ENCODE data around the gene GALK1.
A peak's percentile ranks its signal among the peaks of the same experiment; 100 is the strongest.
"Not testable (repeated sequence)": the region's sequence is repeated elsewhere in the genome, so short reads cannot be mapped to it uniquely, and the experiment has no call there.

Gene GALK1

DNA sequence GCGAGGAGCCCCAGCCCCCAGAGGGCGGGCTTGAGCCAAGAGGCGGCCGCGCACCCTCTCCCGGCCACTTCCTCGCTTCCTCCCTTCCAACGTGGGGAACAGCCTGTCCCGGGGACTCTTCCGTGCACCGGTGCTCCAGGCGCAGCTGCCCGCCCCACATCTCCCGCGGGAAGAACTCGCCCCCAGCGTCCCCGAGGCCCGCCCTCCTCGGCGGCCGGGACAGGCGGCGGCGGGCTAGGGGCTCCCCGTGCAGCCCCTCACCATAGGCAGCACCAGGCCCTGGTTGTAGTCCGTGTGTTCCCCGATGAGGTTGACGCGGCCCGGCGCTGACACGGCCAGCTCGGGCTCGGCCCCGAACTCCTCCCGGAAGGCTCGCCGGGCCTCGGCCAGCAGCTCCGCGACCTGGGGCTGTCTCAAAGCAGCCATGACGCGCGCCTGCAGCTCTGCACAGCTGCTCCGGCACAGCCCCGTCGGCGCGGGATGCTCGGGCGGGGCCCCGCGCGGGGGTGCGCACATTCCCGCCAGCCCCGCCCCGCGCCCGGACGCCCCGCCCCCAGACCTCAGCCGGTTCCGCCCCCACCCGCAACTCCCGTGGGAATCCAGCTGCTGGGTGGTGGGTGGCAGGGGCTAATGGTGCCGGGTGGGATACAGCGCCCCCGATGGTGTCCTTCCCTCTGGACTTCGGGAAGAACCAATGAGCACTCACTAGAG, at the start of gene GALK1:
Gene GALK1, minus strand, starts transcription at position 482 of the 711 bp plus-strand sequence. Its CDS starts 56 bp downstream, at position 426.
- Histone ChIP-seq H2AFZ (ENCODE audit: low read depth, low read length) (peak within 1 kb of the TSS; percentile 98), H3K4me1 (ENCODE audit: insufficient read depth, low read length) (peaks cover 9% of the 10 kb centered on the region), H3K36me3 (ENCODE audit: insufficient read depth, low read length) (no peaks in the 10 kb centered on the region), H3K4me3 (ENCODE audit: low read length) (peak within 1 kb of the TSS; percentile 54), H3K27me3 (ENCODE audit: insufficient read depth, low read length) (no peaks in the 10 kb centered on the region), H3K9me3 (ENCODE audit: low read length) (no peaks in the 10 kb centered on the region)

DNA sequence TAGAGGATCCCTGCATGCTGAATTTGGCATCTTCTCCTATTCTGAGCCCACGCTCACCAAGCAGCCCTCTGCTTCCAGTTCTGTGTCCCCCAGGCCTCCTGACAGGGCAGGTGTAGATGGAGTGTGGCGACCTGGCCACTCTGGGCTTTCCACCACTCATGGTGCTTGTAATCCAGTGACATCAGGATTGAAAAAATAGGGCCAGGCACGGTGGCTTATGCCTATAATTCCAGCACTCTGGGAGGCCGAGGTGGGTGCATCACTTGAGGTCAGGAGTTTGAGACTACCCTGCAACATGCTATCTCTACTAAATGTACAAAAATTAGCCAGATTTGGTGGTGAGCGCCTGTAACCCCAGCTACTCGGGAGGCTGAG, 49.0 kb upstream of the GALK1 start:
- Histone ChIP-seq H2AFZ (ENCODE audit: low read depth, low read length) (no peak overlapping the region), H3K4me3 (ENCODE audit: low read length) (no peak overlapping the region), H3K36me3 (ENCODE audit: insufficient read depth, low read length) (peaks cover 85% of the 10 kb centered on the region), H3K4me1 (ENCODE audit: insufficient read depth, low read length) (peaks cover 6% of the 10 kb centered on the region), H3K9me3 (ENCODE audit: low read length) (no peaks in the 10 kb centered on the region), H3K27me3 (ENCODE audit: insufficient read depth, low read length) (no peaks in the 10 kb centered on the region)

DNA sequence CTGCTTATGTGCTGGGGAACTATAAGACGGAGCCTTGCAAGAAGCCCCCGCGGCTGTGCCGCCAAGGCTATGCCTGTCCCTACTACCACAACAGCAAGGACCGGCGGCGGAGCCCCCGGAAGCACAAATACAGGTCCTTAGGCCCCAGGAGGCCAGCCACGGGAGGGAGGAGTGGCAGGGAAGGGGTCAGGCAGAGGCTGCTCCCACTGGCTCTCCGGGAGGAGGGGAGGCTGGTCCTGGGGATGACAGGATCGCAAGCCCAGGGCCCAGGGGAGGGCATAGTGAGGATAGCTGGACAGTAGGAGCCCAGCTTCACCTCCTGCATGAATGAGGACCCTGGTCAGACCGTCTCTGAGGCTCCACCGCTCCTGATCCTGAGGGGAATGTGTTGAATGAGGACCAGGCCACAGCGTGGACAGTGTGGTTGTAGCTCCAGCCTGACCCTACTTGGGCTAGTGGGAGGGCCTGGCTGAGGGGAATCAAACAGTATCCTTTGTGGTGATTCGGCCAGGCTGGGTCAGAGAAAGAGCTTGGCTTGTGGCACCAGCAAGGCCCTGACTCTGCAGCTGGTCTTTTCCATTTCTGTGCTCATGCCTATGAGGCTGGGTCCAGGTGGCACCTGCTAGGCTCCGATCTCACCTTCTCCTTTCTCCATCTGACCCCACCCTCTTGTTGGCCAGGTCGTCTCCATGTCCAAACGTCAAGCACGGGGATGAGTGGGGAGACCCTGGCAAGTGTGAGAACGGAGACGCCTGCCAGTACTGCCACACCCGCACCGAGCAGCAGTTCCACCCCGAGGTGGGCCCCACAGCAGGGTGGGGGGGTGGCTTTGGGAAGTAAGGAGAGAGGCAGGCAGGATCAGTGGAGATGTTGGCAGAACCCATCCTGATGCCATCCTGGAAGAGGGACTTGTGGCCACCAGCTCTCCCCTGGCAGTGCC, 48.4 kb upstream of the GALK1 start:
- Histone ChIP-seq H3K9me3 (ENCODE audit: low read length) (no peaks in the 10 kb centered on the region), H3K27me3 (ENCODE audit: insufficient read depth, low read length) (no peaks in the 10 kb centered on the region), H3K36me3 (ENCODE audit: insufficient read depth, low read length) (peaks cover 78% of the 10 kb centered on the region), H3K4me3 (ENCODE audit: low read length) (no peak overlapping the region), H2AFZ (ENCODE audit: low read depth, low read length) (no peak overlapping the region), H3K4me1 (ENCODE audit: insufficient read depth, low read length) (peaks cover 6% of the 10 kb centered on the region)

DNA sequence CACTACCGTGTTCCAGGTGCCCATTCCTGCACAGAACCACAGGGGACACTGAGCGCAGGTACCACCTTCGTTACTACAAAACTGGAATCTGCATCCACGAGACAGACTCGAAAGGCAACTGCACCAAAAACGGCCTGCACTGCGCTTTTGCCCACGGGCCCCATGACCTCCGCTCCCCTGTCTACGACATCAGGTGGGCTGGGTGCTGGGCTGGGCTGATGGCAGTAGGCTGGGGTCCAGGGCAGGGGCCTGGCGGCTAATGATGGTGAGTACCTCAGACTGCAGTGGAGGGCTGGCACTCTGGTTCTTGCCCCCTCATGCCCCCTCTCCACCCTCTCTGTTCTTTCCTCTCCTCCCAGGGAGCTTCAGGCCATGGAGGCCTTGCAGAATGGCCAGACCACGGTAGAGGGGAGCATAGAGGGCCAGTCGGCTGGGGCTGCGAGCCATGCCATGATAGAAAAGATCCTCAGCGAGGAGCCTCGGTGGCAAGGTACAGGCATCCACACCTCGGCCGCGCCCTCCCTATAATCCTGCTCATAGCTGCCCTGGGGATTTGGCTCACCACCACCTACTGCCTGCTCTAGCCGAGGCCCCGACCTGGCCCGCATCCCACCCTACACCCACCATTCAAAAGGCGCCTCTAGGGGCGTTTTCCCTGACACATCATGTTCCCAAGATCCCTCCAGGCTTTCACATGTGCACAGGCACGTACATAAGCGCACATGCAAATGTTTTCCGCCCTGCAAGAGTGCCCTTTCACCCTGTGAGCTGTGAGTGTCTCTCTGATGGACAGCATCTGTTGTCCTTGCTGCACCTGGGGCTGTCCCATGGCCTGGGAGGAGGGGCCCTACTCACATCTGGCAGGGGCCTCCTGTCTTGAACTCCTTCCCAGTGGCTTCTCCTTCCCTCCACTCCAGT, 47.4 kb upstream of the GALK1 start:
- H3K4me1 ChIP-seq (ENCODE audit: insufficient read depth, low read length) = peaks cover 6% of the 10 kb centered on the region
- H2AFZ ChIP-seq (ENCODE audit: low read depth, low read length) = no peak overlapping the region
- no peaks in the 10 kb centered on the region for H3K9me3 ChIP-seq (ENCODE audit: low read length)
- no peak overlapping the region for H3K4me3 ChIP-seq (ENCODE audit: low read length)
- peaks cover 68% of the 10 kb centered on the region for H3K36me3 ChIP-seq (ENCODE audit: insufficient read depth, low read length)
- H3K27me3 ChIP-seq (ENCODE audit: insufficient read depth, low read length) = no peaks in the 10 kb centered on the region

DNA sequence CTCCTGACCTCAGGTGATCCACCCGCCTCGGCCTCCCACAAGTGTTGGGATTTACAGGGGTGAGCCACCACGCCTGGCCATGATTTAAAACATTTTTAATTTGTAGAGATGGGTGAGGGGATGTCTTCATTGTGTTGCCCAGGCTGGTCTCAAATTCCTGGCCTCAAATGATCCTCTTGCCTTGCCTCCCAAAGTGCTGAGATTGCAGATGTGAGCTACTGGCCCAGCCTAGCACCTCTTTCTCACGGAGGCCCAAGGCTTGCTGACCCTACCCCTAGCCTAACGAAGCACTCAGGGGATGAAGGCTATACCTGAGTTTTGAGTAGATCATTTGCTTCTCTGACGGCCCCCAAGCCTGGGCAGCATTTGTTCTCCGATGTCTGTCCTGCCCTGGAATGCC, 46.2 kb upstream of the GALK1 start:
- Histone ChIP-seq H3K9me3 (ENCODE audit: low read length) (no peaks in the 10 kb centered on the region), H3K27me3 (ENCODE audit: insufficient read depth, low read length) (no peaks in the 10 kb centered on the region), H3K4me3 (ENCODE audit: low read length) (no peak overlapping the region), H3K4me1 (ENCODE audit: insufficient read depth, low read length) (peaks cover 6% of the 10 kb centered on the region), H2AFZ (ENCODE audit: low read depth, low read length) (no peak overlapping the region), H3K36me3 (ENCODE audit: insufficient read depth, low read length) (peaks cover 57% of the 10 kb centered on the region)

DNA sequence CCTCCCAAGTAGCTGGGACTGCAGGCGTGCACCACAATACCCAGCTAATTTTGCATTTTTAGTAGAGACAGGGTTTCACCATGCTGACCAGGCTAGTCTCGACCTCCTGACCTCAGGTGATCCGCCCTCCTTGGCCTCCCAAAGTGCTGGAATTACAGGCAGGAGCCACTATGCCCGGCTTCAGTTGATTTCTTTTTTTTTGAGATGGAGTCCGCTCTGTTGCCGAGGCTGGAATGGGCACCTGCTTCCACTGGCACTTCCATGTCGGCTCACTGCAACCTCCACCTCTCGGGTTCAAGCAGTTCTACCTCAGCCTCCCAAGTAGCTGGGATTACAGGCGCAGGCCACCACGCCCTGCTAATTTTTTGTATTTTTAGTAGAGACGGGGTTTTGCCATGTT, 45.8 kb upstream of the GALK1 start:
- not testable (repeated sequence) for H3K9me3 ChIP-seq (ENCODE audit: low read length); H3K4me3 ChIP-seq (ENCODE audit: low read length); H2AFZ ChIP-seq (ENCODE audit: low read depth, low read length); H3K4me1 ChIP-seq (ENCODE audit: insufficient read depth, low read length); H3K27me3 ChIP-seq (ENCODE audit: insufficient read depth, low read length)
- peaks cover 53% of the 10 kb centered on the region for H3K36me3 ChIP-seq (ENCODE audit: insufficient read depth, low read length)

DNA sequence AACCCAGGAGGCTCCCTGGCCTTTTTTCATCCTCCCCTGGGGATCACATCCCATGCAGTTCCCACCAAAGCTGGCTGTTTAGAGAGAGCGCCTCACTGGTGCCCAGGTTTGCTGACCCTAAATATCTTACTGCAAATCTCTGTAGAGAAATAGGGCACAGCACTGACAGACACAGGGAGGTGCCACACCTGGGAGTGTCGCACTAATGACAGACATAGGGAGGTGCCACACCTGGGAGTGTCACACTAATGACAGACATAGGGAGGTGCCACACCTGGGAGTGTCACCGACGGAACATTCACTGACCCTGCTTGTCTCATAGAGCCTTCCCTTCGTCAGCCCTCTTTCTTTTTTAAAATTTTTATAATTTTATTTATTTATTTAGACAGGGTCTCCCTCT, 45.2 kb upstream of the GALK1 start:
- H3K9me3 ChIP-seq (ENCODE audit: low read length) = no peaks in the 10 kb centered on the region
- H2AFZ ChIP-seq (ENCODE audit: low read depth, low read length) = no peak overlapping the region
- H3K4me1 ChIP-seq (ENCODE audit: insufficient read depth, low read length) = peaks cover 6% of the 10 kb centered on the region
- no peak overlapping the region for H3K4me3 ChIP-seq (ENCODE audit: low read length)
- H3K27me3 ChIP-seq (ENCODE audit: insufficient read depth, low read length) = no peaks in the 10 kb centered on the region
- H3K36me3 ChIP-seq (ENCODE audit: insufficient read depth, low read length) = peaks cover 49% of the 10 kb centered on the region

DNA sequence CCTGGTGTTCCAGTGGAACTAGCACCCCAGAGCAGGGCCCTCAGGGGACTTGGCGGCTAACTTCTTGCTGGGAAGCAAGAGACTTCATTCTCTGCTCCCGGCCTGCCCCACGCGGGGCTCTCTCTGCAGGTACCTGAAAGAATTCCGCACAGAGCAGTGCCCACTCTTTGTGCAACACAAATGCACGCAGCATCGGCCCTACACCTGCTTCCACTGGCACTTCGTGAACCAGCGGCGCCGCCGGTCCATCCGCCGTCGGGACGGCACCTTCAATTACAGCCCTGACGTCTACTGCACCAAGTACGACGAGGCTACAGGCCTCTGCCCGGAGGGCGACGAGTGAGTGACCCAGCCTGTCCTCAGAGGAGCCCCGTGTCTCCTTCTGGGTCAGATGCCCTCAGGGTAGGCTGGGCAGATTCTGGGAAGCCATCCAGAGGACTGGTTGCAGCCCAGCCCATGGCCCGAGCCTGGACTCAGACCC, 44.7 kb upstream of the GALK1 start:
- H3K36me3 ChIP-seq (ENCODE audit: insufficient read depth, low read length) = peaks cover 45% of the 10 kb centered on the region
- no peaks in the 10 kb centered on the region for H3K9me3 ChIP-seq (ENCODE audit: low read length)
- no peak overlapping the region for H2AFZ ChIP-seq (ENCODE audit: low read depth, low read length)
- H3K4me1 ChIP-seq (ENCODE audit: insufficient read depth, low read length) = peaks cover 6% of the 10 kb centered on the region
- no peaks in the 10 kb centered on the region for H3K27me3 ChIP-seq (ENCODE audit: insufficient read depth, low read length)
- H3K4me3 ChIP-seq (ENCODE audit: low read length) = no peak overlapping the region

DNA sequence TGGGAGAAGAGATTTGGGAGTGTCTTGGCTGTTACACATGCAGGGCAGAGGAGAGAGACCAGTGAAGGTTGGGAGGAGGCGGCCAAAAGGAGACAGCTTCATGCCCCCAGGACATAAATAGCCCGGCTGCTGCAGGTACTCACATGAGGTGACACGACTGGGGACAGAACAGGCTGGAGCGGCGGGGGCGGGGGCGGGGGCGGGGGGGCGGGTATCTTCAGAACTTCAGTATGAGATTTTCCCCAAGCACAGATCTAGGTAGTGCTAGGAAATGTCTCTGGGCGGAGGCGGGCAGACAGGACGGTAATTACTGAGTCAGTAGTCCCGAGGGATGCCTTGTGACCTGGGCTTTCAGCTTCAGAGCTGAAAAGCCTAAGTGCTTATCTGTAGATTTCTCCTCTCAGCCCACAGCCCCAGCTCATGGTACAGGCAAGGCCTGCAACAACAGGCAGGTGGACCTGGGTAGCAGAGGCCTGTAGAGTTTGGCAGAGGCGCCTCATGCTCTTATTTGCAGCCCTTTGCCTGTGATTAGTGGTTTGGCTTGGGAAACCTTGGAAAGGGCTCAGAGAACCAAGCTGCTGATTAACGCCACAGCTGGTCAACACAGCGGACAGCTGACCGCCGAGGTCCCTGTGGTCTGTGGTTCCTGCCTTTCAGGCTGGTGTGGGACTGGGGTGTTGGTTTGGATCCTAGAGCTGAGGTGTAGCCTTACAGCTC, 44.1 kb upstream of the GALK1 start:
- peaks cover 41% of the 10 kb centered on the region for H3K36me3 ChIP-seq (ENCODE audit: insufficient read depth, low read length)
- H3K9me3 ChIP-seq (ENCODE audit: low read length) = no peaks in the 10 kb centered on the region
- H2AFZ ChIP-seq (ENCODE audit: low read depth, low read length) = no peak overlapping the region
- peaks cover 6% of the 10 kb centered on the region for H3K4me1 ChIP-seq (ENCODE audit: insufficient read depth, low read length)
- no peak overlapping the region for H3K4me3 ChIP-seq (ENCODE audit: low read length)
- no peaks in the 10 kb centered on the region for H3K27me3 ChIP-seq (ENCODE audit: insufficient read depth, low read length)

DNA sequence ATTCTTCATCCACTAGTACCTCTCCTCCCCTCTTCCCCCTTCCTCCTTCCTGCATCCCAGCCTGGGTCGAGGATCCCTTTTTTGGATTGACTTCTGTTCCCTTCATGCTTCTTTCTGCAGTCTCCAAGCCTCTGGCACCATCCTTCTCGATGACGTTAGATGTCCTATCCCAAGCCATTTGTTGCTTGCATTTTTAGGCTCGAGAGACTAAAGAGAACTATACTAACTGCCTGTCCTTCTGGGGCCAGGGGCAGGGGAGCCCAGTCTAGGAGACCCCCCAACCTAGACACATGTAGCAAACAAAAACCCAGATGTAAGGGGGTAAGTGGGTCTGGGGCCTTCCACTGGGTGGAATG, 43.5 kb upstream of the GALK1 start:
- Histone ChIP-seq H2AFZ (ENCODE audit: low read depth, low read length) (no peak overlapping the region), H3K4me3 (ENCODE audit: low read length) (no peak overlapping the region), H3K4me1 (ENCODE audit: insufficient read depth, low read length) (peaks cover 5% of the 10 kb centered on the region), H3K9me3 (ENCODE audit: low read length) (no peaks in the 10 kb centered on the region), H3K36me3 (ENCODE audit: insufficient read depth, low read length) (peaks cover 35% of the 10 kb centered on the region), H3K27me3 (ENCODE audit: insufficient read depth, low read length) (no peaks in the 10 kb centered on the region)

DNA sequence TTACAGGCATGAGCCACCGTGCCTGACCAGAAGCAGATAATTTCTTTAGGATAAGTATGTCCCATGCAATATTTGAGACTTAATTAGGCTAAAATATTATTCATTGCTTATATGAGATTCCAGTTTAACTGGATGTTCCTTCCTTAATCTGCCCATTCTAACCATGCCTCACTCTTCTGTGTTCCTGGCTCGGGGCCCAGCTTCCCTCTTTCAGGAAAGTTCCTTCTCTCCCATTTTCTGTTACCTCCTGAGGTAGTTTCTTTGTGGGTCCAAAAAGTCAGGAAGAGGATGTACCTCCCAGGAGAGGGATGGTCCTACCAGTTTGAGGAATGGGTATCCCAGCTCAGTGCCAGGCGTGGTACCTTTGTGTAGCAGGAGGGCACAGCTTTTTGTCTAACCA, 42.9 kb upstream of the GALK1 start:
- Histone ChIP-seq H3K4me3 (ENCODE audit: low read length) (no peak overlapping the region), H3K36me3 (ENCODE audit: insufficient read depth, low read length) (peaks cover 30% of the 10 kb centered on the region), H3K9me3 (ENCODE audit: low read length) (no peaks in the 10 kb centered on the region), H3K4me1 (ENCODE audit: insufficient read depth, low read length) (no peaks in the 10 kb centered on the region), H3K27me3 (ENCODE audit: insufficient read depth, low read length) (no peaks in the 10 kb centered on the region), H2AFZ (ENCODE audit: low read depth, low read length) (no peak overlapping the region)

DNA sequence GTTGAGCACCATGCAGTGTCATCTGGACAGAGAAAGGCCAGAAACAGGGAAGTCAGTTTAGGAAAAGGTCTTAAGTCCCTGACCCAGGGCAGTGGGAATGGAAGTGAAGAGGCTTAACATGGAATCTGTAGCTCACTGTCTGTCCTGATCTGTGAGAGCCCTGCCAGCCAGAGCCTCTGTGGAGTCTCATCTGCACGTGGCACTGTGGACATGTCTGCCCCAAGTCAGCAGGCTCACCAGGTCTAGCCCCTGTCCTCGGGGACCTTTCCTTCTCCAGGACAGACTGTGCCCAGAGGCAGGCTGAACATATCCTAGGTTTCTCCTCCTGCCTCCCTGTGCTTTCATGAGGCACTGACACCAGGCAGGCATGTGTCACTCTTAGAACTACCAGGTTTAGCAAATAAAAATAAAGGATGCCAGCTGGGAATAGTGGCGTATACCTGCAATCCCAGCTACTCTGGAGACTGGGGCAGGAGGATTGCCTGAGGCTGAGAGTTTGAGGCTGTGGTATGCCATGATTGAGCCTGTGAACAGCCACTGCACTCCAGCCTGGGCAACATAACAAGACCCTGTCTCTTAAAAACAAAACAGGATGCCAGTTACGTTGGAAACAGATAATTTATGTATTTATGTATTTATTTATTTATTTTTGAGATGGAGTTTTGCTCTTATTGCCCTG, 42.0 kb upstream of the GALK1 start:
- H3K27me3 ChIP-seq (ENCODE audit: insufficient read depth, low read length) = no peaks in the 10 kb centered on the region
- no peak overlapping the region for H2AFZ ChIP-seq (ENCODE audit: low read depth, low read length)
- no peaks in the 10 kb centered on the region for H3K4me1 ChIP-seq (ENCODE audit: insufficient read depth, low read length)
- H3K36me3 ChIP-seq (ENCODE audit: insufficient read depth, low read length) = peaks cover 21% of the 10 kb centered on the region
- H3K9me3 ChIP-seq (ENCODE audit: low read length) = no peaks in the 10 kb centered on the region
- H3K4me3 ChIP-seq (ENCODE audit: low read length) = no peak overlapping the region
